Measurements from ENCODE around the gene INPP5D.

INPP5D gene

GRCh38 chr2:233210843-233211547, 150.9 kb downstream of the INPP5D start (continued):
- TF ChIP-seq TSHZ2 (CRISPR knock-in tag; IDR thresholded peaks at IDR 0.05) = no peak

- TF ChIP-seq BACH2 (CRISPR knock-in tag; IDR thresholded peaks at IDR 0.05; ENCODE audit: borderline replicate concordance) = no peak
- TF ChIP-seq PPARA (CRISPR knock-in tag; IDR thresholded peaks at IDR 0.05; ENCODE audit: borderline replicate concordance) = no peak
- no peak for TF ChIP-seq ZNF70 (CRISPR knock-in tag; IDR thresholded peaks at IDR 0.05)
- TF ChIP-seq CSDC2 (CRISPR knock-in tag; IDR thresholded peaks at IDR 0.05) = no peak
- no peak for TF ChIP-seq GLIS3 (CRISPR knock-in tag; IDR thresholded peaks at IDR 0.05)
- no peak for TF ChIP-seq CSRNP3 (CRISPR knock-in tag; IDR thresholded peaks at IDR 0.05)
- no peak for TF ChIP-seq ESRRG (CRISPR knock-in tag; IDR thresholded peaks at IDR 0.05)
- no peak for TF ChIP-seq TSHZ2 (CRISPR knock-in tag; IDR thresholded peaks at IDR 0.05)
- ATAC-seq = peak; percentile 26
Measured at GRCh38 chr2:233211548-233211895, 151.4 kb downstream of the INPP5D start.

GRCh38 chr2:233213011-233213410, 152.9 kb downstream of the INPP5D start:
- TF ChIP-seq ZNF70 (CRISPR knock-in tag; IDR thresholded peaks at IDR 0.05) (no peak), ZNF8 (CRISPR knock-in tag; IDR thresholded peaks at IDR 0.05) (no peak), TCF4 (CRISPR knock-in tag; IDR thresholded peaks at IDR 0.05; ENCODE audit: borderline replicate concordance) (no peak), RARB (CRISPR knock-in tag; IDR thresholded peaks at IDR 0.05) (no peak), CREB5 (CRISPR knock-in tag; IDR thresholded peaks at IDR 0.05; ENCODE audit: low read depth) (no peak), SNAI2 (CRISPR knock-in tag; IDR thresholded peaks at IDR 0.05) (no peak), BACH2 (CRISPR knock-in tag; IDR thresholded peaks at IDR 0.05; ENCODE audit: borderline replicate concordance) (no peak), TSHZ2 (CRISPR knock-in tag; IDR thresholded peaks at IDR 0.05) (no peak), ZFP3 (CRISPR knock-in tag; IDR thresholded peaks at IDR 0.05) (no peak), CSRNP3 (CRISPR knock-in tag; IDR thresholded peaks at IDR 0.05) (no peak), ESRRG (CRISPR knock-in tag; IDR thresholded peaks at IDR 0.05) (no peak), POU6F1 (CRISPR knock-in tag; IDR thresholded peaks at IDR 0.05; ENCODE audit: borderline replicate concordance, low read depth) (no peak), OSR1 (CRISPR knock-in tag; IDR thresholded peaks at IDR 0.05) (no peak)
- ATAC-seq = no peak

All from SK-N-SH treated with all-trans-retinoic acid at 6 μM for 48 hours (cell line).